Epithelial cell of proximal tubule (primary cell): ENCODE results near the gene DIDO1. TPM values are rescaled to one million over a fixed set of nuclear protein-coding genes. Genes with fewer than 3 reads are reported as not detected.

ENCODE experiments used
- DNase-seq: peaks from one replicate; pipeline ENCODE4 v3.0.0-alpha.2; 2011; ENCODE audit warnings: low read depth
- H3K4me3 ChIP-seq: 2 replicates; pipeline ENCODE4 v1.5.1; 2011; ENCODE audit warnings: low read depth, mild to moderate bottlenecking, low read length
- CTCF ChIP-seq: conservative IDR thresholded peaks from 2 replicates; pipeline ENCODE4 v1.5.1; 2012; ENCODE audit warnings: low read depth, mild to moderate bottlenecking, low read length
- total RNA-seq: library from RNA; depleted of rRNA; stranded (reverse); fragments of >200 nt; gene quantifications from 2 replicates; pipeline ENCODE4 v1.2.3, GENCODE V29; 2015

The DIDO1 gene
- total RNA-seq, 1 donor from 2014 or later, result 26.9 TPM

GRCh38 chr20:62840244-62841197 is 85.8 kb downstream of the DIDO1 start:
- DNase-seq, result no peak
- no peak overlapping the region for H3K4me3 ChIP-seq
- no peak for TF ChIP-seq CTCF

GRCh38 chr20:62839816-62840215 is 86.5 kb downstream of the DIDO1 start:
- no peak overlapping the region for H3K4me3 ChIP-seq
- no peak for TF ChIP-seq CTCF
- no peak for DNase-seq

GRCh38 chr20:62839261-62839660 is 87.0 kb downstream of the DIDO1 start:
- no peak for TF ChIP-seq CTCF
- H3K4me3 ChIP-seq, result no peak overlapping the region

GRCh38 chr20:62838128-62838891 is 88.0 kb downstream of the DIDO1 start:
- H3K4me3 ChIP-seq, result no peak overlapping the region
- no peak for TF ChIP-seq CTCF
- peak; percentile 16 for DNase-seq

More at GRCh38 chr20:62839261-62839660, 87.0 kb downstream of the DIDO1 start:
- no peak for DNase-seq

GRCh38 chr20:62837790-62838127 is 88.5 kb downstream of the DIDO1 start:
- no peak overlapping the region for H3K4me3 ChIP-seq
- no peak for TF ChIP-seq CTCF
- no peak for DNase-seq

- no peak overlapping the region for H3K4me3 ChIP-seq
- DNase-seq, result no peak
- no peak for TF ChIP-seq CTCF
Measured at GRCh38 chr20:62836967-62837490, 89.3 kb downstream of the DIDO1 start.
